ENCODE data around the gene ARGLU1.

Gene ARGLU1

DNA sequence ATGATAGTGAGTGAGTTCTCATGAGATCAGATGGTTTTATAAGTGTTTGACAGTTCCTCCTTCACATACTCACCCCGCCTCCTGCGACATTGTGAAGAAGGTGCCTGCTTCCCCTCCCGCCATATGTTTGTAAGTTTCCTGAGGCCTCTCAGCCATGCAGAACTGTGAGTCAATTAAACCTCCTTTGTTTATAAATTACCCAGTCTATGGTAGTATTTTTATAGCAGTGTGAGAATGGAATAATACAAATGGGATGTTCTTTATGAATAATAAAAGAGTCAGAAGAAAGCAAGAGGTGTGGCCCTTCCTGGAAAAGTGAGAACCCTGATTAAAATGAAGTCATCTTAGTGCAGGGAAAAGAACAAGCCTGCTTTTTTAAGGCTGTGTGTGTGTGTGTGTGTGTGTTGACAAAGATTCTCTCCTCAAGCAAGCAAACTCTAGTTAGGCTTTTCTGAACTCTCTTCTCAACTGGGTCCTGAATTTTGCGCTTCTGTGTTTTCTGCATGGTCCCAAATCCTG lies 18.8 kb upstream of the ARGLU1 start:
- no peak for DNase-seq

DNA sequence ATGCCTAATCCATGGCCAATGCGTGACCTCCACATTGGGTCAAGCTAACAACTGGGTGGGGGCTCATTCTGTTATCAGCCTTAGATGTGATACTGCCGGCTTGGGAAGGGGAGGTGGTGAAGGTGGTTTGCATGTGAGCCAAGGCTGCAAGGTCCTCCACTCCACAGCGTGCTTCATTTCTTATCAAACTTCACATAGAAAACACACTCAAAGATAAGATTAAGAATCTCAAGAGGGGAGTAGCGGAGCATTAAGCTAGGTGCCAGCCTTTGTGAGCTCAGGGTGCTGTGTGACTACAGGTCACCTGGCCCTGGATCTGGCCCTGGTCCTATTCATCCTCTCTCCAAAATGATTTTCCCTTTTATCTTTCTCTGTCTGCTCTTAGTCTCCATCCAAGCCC lies 13.3 kb upstream of the ARGLU1 start:
- DNase-seq = no peak

DNA sequence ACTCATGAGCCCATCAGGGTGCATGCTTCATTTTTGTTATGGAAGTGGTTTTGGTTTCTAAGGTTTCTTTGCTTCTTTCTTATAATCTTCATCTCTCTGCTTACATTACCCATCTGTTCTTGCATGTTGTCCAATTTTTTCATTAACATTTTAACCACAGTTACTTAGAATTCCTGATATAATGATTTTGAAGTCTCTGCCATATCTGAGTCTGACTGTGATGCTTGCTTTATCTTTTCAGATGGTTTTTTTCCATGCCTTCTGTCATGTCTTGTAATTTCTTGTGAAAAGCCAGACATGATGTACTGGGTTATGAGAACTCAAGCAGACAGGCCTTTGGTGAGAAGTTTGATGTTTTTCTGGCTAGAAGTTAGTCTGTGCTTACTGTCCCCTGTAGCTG lies 8.0 kb upstream of the ARGLU1 start:
- no peak for DNase-seq

DNA sequence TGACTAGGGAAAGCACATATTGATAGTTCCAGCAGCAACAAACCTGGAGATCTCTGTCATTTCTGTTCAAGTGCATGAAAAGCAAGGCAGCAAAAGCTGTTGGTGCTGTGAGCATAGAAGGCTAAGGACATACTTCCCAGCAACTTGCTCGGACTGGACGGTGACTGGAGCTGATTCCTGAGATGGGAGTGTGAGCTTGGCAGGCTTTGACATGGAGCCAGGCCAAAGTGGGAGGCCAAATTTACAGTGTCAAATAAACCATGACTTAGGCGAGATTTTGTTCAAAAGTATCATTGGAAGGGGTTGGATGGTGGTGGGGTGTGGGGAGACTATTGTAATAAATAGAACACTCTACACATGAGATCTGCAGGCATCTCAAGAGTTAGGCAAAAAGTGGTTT lies 5.9 kb upstream of the ARGLU1 start:
- DNase-seq = no peak

- DNase-seq = no peak
Measured at GRCh38 chr13:106573284-106573846, 5.4 kb upstream of the ARGLU1 start.

- peak; percentile 56 to 78 (median 65) for DNase-seq
Measured at GRCh38 chr13:106570299-106570852, 2.4 kb upstream of the ARGLU1 start.

DNA sequence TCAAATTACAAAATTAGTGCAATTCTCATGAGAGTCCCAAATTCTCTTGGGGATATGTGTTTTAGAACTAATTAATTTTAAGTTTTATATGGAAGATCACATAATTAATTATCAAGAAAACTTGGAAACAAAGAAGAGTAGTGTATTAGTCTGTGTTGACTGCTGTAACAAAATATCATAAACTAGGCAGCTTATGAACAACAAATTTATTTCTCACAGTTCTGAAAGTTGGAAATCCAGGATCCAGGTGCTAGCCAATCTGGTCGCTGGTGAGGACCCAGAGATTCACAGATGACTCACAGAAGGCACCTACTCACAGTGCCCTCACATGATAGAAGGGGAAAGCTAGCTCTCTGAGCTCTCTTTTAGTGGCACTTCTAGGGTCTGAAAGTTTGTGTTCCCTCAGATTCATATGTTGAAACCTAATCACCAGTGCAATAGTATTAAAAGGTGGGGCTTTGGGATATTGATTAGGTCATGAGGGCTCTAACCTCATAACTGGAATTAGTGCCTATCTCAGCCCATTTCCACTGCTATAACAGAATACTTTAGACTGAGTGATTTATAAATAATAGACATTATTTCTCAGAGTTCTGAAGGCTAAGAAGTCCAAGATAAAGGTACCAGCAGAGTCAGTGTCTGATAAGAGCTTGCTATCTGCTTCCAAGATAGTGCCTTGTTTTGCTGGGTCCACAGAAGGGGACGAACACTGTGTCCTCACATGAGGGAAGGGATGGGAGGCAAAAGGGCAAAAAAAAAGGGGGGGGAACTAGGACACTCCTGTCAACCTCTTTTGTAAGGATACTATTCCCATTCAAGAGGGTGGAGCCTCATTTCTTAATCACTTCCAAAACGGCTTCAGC lies 1.5 kb upstream of the ARGLU1 start:
- no peak for DNase-seq

DNA sequence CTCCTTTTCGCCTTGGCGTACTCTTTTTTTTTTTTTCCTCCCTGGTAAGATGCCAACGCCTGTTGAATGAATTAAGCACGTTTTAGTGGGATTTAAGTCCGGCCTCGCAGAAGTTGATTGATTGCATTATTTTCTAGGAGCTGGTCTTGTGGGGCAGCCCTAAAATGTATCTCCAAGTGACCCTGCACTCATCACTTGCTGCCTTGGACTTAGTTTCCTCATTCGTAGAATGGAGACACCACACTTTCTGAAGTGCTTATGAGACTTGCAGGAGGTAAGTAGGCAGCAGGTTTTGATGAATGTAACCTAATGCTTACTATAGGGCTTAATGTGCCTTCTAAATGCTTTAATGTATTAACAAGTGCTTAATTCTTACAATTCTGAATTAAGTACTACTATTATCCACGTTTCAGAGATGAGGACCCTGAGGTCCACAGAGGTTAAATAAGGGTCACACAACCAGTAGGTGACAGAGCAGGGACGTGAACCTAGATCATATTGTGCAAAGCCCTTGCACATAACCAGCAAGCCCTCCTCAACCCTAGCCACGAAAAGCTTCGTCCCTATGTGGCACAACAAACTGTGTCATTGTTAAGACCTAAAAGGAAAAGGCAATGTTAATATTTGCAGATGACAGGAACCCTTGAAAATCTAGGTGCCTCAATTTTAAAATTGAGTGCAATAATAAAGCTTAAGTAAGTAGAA lies 514 bp upstream of the ARGLU1 start:
- no peak for DNase-seq

- DNase-seq = peak in 3 of 5 donors; percentile 13 to 56 (median 16)
Measured at GRCh38 chr13:106566641-106567473, 1.1 kb downstream of the ARGLU1 start.

DNA sequence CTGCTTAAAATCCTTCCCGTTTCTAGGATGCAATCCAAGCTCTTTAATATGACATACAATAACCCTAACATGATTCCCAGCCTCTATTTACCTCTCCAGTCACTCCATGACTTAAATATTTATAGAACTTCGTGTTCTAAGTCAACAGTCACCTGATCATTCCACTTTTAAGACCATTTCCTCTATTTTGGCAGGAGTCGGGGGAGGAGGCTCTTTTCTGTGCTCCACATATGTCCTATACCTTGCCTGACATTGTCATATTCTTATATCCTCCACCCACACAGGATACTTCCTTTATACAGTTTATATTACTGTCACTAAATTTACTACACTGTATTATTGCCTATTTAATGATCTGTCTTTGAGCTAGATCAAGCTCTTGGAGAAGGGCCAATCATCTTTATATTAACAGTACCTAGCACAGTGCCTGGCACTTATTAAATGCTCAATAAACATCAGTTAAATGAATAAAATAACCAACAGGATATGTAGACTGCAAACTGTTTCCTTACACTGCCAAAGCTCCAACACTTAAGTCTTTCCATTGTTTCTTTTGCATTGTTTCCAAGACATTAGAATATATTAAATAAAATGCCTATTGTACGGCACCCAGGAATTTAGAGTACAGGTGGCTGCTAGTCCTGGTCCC lies 2.7 kb downstream of the ARGLU1 start:
- DNase-seq = no peak

GRCh38 chr13:106562301-106562700 lies 5.6 kb downstream of the ARGLU1 start:
- DNase-seq = no peak

GRCh38 chr13:106561551-106562170 lies 6.3 kb downstream of the ARGLU1 start:
- DNase-seq = peak in 3 of 5 donors; percentile 7 to 56 (median 18)

GRCh38 chr13:106560821-106561220 lies 7.1 kb downstream of the ARGLU1 start:
- peak in 1 of 5 donors; percentile 38 for DNase-seq

- no peak for DNase-seq
Measured at GRCh38 chr13:106558527-106558926, 9.4 kb downstream of the ARGLU1 start.

DNA sequence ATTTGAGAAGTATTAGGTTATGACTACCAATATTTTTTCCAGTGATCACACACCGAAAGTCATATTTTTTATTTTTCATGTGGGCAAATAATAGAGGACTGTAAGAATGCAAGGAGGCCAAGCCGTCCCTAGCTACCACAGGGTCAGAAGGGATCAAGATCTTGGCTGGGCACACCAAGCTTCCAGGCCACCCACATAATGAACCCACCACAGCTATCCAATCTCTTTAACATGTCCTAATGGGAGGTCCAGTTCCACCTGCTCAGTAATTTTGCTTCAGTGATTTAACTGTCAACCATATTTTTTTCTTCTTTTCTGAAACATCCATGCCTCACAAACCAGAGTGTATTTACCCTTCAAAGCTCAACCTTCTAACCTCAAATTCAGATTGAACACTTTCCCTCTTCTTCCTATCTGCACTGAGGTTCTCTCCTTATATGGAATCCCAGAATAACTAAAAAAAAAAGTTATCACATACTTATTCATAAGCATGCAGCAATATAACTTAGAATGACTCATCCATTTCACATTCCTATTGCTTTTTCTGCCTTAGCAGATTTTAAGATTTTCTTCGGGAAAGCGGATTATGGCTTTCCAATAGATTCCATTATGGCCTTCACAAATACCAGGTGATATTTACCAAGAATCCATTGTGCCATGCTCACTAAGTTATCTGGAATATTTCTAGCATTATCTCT lies 12.2 kb downstream of the ARGLU1 start:
- no peak for DNase-seq

- DNase-seq = no peak
Measured at GRCh38 chr13:106551751-106552150, 16.2 kb downstream of the ARGLU1 start.

DNA sequence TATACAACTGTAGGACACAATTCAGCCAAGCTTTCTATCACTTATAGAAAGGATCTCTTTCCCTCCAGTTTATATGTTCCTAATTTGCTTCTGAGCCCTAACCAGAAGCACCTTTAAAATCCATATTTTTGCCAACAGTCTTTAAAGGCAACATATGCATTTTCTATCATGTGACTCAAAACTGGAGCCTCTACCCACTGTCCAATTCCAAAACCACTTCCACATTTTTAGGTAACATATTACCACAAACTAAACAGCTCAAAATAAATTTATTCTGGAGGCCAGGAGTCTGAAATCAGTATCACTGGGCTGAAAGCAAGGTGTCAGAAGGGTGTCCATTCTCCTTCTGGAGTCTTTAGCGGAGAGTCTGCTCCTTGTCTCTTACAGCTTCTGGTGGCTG lies 16.6 kb downstream of the ARGLU1 start:
- no peak for DNase-seq

- DNase-seq = no peak
Measured at GRCh38 chr13:106550570-106551135, 17.3 kb downstream of the ARGLU1 start.

DNA sequence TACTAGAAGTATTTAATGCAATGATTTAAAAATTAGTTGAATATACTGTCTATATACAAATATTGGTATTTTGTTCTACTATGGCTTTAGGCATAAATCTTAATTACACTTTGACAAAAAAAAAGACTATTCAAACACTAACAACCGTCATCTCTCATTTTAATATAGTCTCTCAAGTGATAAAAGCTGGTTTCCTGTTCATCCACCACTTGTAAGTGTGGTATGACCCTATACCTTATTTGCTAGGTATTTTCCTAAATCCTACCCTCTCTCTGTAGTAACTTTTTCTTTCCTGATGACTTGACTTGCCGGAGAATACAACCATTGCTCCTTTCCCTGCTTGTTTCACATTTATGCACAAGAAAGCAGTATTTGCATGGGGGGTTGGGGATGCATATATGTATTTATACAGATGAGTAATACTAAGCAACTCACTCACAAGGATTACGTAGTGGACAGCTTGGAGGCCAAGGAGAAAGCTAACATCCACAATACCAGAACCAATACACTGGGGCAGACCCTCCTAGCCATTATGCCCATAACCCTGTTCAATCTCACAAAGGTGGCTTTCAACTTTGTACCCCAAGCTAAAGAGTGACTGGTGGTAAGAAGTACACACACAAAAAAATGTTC lies 19.8 kb downstream of the ARGLU1 start:
- no peak for DNase-seq

GRCh38 chr13:106541826-106542225 lies 26.1 kb downstream of the ARGLU1 start:
- DNase-seq = no peak
